ENCODE measurements around the gene PLAC1.

GRCh38 chrX:134677332-134677731, 19.1 kb upstream of the PLAC1 start:
- TF ChIP-seq CTCF (IDR thresholded peaks at IDR 0.05) (no peak), POLR2A (IDR thresholded peaks at IDR 0.05) (no peak)
